ENCODE measurements around the gene PLCL1. TPM values are rescaled to one million over a fixed set of nuclear protein-coding genes. Genes with fewer than 3 reads are reported as not detected.

Gene PLCL1
- total RNA-seq, 2 donors from 2014 or later, result 25.6 to 26.2 TPM

DNA sequence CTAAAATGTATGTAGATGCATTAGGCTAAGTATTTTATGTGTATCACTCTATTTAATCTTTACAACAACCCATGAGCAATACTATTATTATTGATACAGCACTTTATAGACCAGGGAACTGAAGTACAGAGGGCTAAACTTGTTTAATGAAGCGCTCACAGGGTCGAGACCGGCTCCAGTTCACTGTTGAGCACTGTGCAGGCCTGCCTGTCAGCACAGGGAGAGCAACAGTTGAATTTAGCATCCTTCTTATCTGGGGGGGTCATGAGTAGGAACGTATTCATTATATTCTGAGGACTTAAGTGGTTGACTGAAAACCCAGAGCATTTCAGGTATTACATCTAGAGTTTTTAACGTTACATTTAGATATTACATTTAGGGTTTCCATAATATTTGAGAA is 120.1 kb downstream of the PLCL1 start:
- TF ChIP-seq, protein P1, sequence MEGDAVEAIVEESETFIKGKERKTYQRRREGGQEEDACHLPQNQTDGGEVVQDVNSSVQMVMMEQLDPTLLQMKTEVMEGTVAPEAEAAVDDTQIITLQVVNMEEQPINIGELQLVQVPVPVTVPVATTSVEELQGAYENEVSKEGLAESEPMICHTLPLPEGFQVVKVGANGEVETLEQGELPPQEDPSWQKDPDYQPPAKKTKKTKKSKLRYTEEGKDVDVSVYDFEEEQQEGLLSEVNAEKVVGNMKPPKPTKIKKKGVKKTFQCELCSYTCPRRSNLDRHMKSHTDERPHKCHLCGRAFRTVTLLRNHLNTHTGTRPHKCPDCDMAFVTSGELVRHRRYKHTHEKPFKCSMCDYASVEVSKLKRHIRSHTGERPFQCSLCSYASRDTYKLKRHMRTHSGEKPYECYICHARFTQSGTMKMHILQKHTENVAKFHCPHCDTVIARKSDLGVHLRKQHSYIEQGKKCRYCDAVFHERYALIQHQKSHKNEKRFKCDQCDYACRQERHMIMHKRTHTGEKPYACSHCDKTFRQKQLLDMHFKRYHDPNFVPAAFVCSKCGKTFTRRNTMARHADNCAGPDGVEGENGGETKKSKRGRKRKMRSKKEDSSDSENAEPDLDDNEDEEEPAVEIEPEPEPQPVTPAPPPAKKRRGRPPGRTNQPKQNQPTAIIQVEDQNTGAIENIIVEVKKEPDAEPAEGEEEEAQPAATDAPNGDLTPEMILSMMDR (IDR thresholded peaks at IDR 0.05), result no peak
- no peak for ATAC-seq (ENCODE audit: insufficient number of reproducible peaks, low FRiP score, low read depth)
- no peak overlapping the region for H3K27ac ChIP-seq
- no peaks in the 10 kb centered on the region for H3K9me3 ChIP-seq
- no peaks in the 10 kb centered on the region for H3K27me3 ChIP-seq (replicated peaks; ENCODE audit: insufficient read depth)
- DNase-seq (ENCODE audit: low spot score), result no peak
- H3K4me3 ChIP-seq, result no peak overlapping the region
- H3K36me3 ChIP-seq, result no peaks in the 10 kb centered on the region
- peaks cover 23 to 63% of the 10 kb centered on the region in 2 donors for H3K4me1 ChIP-seq (ENCODE audit: control insufficient read depth in 1 of 2, low read depth in 2 of 2)

- H3K36me3 ChIP-seq, result no peaks in the 10 kb centered on the region
- DNase-seq (ENCODE audit: low spot score) (no peak), ATAC-seq (ENCODE audit: insufficient number of reproducible peaks, low FRiP score, low read depth) (no peak)
- peaks cover 23 to 58% of the 10 kb centered on the region in 2 donors for H3K4me1 ChIP-seq (ENCODE audit: control insufficient read depth in 1 of 2, low read depth in 2 of 2)
- no peak overlapping the region for H3K4me3 ChIP-seq
- H3K27ac ChIP-seq, result no peak overlapping the region
- no peaks in the 10 kb centered on the region for H3K9me3 ChIP-seq
- TF ChIP-seq, protein P1 (IDR thresholded peaks at IDR 0.05), result no peak
- H3K27me3 ChIP-seq (replicated peaks; ENCODE audit: insufficient read depth), result no peaks in the 10 kb centered on the region
Measured at GRCh38 chr2:197925204-197925603, 120.8 kb downstream of the PLCL1 start.

DNA sequence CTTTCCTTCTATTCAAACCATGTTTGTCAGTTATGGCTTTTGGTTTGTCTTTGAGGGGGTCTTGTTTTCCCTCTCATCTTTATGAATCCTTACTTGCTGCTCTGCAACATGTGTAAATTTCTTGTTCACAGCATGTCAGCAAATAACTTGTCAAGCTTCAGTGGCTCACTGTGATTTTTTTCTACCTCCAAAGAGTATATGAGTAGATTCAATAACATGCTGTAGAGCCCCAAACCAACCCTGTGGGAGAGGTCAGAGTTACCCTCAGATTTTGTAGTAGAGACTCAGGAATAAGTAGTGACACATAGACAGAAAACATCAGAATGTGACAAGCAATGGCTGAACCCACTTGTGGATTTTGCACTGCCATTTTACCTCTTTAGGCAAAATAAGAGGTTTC is 121.6 kb downstream of the PLCL1 start:
- ATAC-seq (ENCODE audit: insufficient number of reproducible peaks, low FRiP score, low read depth) (no peak), DNase-seq (ENCODE audit: low spot score) (no peak)
- Histone ChIP-seq H3K27ac (no peak overlapping the region), H3K27me3 (replicated peaks; ENCODE audit: insufficient read depth) (no peaks in the 10 kb centered on the region), H3K9me3 (no peaks in the 10 kb centered on the region), H3K4me1 (ENCODE audit: control insufficient read depth in 1 of 2, low read depth in 2 of 2) (peaks cover 23 to 53% of the 10 kb centered on the region in 2 donors), H3K4me3 (no peak overlapping the region), H3K36me3 (no peaks in the 10 kb centered on the region)
- TF ChIP-seq, protein P1 (IDR thresholded peaks at IDR 0.05), result no peak

DNA sequence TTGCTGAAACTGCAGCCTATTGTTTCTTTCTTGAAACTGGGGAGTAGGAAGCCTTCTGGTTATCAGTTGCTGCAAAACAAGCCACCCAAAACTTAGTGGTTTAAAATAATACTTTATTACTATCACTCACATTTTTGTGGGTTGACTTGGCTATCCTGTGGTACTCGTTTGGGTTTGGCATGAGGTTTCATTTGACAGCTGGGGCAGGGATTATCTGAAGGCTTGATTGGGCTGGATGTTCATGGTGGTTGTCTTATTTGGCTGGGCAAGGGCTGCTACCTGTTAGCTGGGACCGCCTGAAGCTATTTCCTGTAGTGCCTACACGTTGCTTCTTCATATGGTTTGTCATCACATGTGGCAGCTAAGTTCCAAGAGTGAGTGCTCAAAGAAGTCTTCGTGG is 122.3 kb downstream of the PLCL1 start:
- ATAC-seq (ENCODE audit: insufficient number of reproducible peaks, low FRiP score, low read depth) (no peak), DNase-seq (ENCODE audit: low spot score) (no peak)
- no peak overlapping the region for H3K27ac ChIP-seq
- peaks cover 23 to 53% of the 10 kb centered on the region in 2 donors for H3K4me1 ChIP-seq (ENCODE audit: control insufficient read depth in 1 of 2, low read depth in 2 of 2)
- no peaks in the 10 kb centered on the region for H3K36me3 ChIP-seq
- H3K9me3 ChIP-seq, result no peaks in the 10 kb centered on the region
- TF ChIP-seq, protein P1 (IDR thresholded peaks at IDR 0.05), result no peak
- no peak overlapping the region for H3K4me3 ChIP-seq
- no peaks in the 10 kb centered on the region for H3K27me3 ChIP-seq (replicated peaks; ENCODE audit: insufficient read depth)

- no peak overlapping the region for H3K4me3 ChIP-seq
- TF ChIP-seq, protein P1 (IDR thresholded peaks at IDR 0.05), result no peak
- H3K9me3 ChIP-seq, result no peaks in the 10 kb centered on the region
- H3K4me1 ChIP-seq (ENCODE audit: control insufficient read depth in 1 of 2, low read depth in 2 of 2), result peaks cover 23 to 56% of the 10 kb centered on the region in 2 donors
- no peak for DNase-seq (ENCODE audit: low spot score)
- ATAC-seq (ENCODE audit: insufficient number of reproducible peaks, low FRiP score, low read depth), result no peak
- no peaks in the 10 kb centered on the region for H3K27me3 ChIP-seq (replicated peaks; ENCODE audit: insufficient read depth)
- H3K36me3 ChIP-seq, result no peaks in the 10 kb centered on the region
- no peak overlapping the region for H3K27ac ChIP-seq
Measured at GRCh38 chr2:197927994-197928393, 123.6 kb downstream of the PLCL1 start.
